Suppressor macrophage (primary cell): ENCODE results near the gene PHLDA1.

Experiments used
- DNase-seq, 4 experiments: peaks; one replicate each; pipeline ENCODE4 v3.0.0-alpha.2; 2020 to 2022

The PHLDA1 gene

DNA sequence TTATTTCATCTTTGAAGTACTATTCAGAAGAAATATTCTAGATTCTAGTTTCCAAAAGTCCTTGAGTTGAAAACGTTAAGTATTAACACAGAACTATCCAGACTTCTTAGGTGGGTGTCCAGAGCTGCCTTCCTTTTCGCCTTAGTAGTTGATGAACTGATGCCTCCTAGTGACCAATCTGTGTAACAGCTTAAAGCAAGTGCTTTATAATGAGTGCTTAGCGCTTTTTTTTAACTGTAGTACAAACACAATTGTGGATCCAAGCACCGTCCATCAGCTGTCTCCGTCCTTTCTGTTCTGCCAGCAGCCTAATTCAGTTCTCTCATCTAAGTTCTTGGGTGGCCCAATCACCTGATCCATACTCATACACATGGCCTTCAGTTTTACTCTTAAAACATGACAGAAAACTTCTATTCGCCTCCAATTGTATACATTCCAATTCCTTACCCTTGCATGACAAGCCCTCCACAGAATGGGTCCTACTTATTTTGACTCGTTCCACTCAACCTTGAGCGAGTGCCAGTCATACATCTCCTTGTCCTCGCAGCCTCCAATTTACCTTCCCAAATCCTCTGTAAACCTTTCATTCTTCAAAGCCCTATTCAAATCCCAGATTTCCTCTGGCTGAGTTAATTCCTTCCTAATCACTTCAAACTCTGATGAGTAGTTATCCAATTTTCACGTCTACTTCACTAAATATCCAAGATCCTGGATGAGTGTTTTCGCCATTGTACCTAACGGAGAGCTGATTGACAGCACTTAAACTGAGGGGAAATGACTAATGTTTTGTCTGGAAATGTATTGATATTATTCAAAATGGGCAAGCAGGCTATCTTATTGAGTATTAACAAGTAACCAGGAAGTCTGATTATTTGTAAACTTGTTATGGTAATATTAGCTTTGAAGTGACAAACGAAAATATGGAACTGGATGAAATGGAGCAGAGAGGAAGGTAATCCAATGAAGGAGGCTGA is 5.8 kb upstream of the PHLDA1 start:
- DNase-seq = peak; percentile 60 to 90 (median 76)

DNA sequence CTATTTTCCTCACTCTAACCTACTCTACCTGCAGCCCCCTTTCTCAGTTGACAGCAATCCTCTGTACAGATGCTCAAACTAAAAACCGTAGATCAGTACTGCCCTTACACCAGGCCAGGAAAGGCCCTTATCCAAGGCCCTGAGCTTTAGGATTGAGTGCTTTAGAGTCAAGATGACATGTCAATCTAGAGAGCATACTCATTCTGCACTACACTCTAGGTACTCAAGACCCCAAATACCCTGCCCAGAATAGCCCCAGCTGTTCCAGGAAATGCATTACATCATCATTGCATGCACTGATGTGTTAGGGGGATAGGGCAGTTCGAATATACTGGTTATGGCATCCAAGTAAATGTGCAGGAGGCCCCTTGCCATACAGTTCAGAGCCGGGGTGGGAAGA is 3.5 kb upstream of the PHLDA1 start:
- DNase-seq = no peak

DNA sequence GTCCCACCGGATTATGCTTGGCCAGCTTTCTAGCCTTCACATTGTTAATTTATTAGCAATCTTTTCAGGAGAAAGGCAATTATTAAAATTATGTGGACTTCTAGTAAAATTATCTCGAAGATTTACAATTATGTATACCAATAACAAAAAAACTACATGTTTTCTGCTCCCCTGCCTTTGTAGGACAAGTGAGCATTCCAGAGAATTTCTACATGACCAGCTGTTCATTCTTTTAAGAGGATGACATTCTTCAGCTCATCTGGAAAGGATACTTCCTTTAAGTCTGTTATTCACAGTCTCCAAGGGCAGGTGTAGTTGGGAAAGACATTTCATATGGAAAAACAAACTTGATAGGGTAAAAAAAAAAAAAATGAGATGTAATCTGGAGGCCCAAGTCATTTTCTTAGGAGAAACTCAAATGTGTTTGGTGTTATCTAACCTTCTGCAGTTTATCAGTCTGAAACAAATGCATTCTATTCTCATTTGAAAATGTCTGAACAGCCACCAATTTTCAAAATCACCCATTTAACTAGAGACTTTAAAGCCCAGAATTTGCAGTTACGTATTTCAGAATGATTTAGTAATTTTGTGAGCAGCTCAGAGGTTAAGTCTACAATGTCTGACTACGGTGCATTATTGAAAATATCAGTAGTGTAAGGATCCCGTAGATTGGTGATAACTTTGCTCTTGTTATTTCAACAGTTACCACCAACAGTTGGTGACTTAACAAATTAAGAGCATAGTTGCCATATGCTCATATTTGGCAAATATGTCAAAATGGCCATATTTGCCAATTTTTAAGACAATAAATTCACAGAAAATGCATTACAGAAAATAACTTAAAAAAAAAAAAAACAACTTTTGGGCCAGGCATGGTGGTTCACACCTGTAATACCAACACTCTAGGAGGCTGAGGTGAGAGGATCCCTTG is 1.8 kb upstream of the PHLDA1 start:
- no peak for DNase-seq

DNA sequence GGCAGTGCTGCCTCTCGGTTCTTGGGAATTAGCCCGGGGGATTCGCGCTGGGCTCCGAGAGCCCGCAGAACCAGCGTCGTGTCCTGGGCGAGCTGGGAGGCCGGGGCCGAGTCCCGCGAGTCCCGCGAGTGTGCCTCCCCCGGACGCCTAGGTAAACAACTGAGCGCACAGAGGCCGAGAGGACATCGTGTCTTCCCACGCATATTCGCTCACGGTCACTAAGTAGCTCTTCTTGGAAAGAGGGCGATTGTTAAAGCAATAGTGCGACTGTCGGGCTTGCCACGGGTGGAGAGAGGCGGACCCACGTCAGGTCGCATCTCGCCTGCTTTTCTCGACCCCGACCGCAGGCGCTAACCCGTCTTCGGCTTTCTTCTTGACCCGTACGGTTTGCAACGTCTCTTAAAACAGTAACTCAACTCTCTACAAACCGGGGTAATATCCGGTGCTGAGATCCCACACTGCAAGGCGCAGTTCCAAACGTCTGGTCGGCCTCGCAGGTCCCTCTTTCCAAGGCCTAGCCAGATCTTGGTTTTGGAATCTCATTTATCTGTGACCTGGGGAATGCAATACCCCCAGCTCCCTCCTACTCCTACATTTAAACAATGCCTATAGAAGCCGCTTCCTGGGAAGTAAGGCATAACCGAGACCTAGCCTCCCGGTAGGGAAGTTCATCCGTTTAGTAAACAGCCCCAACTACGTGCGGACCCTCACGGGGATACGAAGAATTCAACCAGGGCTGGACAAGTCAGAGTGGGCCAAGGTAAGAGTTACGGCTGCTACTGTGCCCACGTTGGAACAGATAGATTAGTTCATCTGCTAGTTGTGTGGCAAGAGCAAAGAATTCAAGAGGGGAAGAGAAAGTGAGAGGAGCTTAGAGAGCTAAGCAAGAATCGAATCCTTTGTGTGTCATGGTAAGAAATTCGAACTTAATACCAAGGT is 736 bp upstream of the PHLDA1 start:
- peak; percentile 69 to 86 (median 86) for DNase-seq

DNA sequence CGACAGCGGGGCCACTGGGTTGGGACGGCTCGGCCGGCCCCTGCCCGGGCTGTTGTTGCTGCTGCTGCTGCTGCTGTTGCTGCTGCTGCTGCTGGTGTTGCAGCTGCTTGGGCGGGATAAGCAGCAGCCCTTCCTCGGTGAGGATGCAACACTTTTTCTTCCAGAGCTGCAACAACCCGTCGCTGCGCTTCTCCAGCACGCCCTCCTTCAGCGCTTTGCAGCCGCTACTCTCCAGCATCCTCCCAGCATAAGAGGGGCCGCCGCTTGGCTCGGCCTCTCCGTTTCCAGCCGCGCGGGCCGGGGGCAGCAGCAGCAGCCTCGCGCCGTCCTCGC is 529 bp downstream of the PHLDA1 start:
- DNase-seq = no peak

DNA sequence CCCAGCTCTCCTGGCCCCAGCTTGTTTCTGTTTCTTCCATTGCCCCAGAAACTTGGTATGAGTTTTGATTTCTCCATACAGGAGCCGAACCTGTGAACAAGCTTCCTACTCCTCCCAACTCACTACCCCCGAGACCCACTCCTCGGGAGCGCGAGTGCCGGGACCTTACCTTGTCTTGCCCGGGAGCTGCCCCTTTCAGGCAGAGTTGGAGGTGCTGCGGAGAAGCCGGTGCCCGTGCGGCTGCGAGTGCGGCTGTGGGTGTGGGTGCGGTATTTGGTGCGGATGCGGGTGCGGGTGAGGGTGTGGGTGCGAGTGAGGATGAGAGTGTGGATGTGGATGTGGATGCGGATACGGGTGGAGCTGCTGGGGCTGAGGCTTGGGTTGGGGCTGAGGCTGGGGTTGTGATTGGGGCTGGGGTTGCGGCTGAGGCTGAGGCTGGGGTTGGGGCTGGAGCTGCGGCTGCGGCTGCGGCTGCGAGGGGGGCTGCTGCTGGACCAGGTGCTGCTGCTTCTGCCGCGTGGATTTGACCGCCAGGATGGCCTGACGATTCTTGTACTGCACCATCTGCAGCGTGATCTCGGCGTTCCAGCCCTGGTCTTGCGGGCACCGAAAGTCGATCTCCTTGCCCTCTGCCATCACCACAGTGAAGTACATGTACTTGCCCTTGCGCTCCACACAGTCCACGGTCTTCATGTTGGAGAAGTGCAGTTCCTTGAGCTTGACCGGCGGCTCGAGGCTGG is 1.1 kb downstream of the PHLDA1 start:
- peak; percentile 50 to 73 (median 67) for DNase-seq

DNA sequence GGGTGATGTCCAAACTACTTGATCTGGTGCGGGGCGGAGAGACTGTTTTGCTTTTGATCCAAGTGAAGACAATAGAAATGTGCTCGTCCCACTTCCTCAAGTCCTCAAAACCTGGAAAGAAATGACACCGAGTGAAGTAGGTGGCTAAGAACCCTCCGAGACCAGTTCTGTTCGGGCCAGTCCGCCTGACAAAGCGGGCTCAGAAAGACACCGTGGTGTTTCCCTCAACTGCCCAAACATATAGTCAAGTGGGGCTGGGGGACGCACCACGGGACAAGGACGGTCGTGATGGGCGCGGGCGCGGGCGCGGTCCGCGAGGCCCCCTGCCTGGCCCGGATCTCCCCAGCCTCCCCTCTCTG is 1.6 kb downstream of the PHLDA1 start:
- DNase-seq = peak; percentile 49 to 71 (median 62)

DNA sequence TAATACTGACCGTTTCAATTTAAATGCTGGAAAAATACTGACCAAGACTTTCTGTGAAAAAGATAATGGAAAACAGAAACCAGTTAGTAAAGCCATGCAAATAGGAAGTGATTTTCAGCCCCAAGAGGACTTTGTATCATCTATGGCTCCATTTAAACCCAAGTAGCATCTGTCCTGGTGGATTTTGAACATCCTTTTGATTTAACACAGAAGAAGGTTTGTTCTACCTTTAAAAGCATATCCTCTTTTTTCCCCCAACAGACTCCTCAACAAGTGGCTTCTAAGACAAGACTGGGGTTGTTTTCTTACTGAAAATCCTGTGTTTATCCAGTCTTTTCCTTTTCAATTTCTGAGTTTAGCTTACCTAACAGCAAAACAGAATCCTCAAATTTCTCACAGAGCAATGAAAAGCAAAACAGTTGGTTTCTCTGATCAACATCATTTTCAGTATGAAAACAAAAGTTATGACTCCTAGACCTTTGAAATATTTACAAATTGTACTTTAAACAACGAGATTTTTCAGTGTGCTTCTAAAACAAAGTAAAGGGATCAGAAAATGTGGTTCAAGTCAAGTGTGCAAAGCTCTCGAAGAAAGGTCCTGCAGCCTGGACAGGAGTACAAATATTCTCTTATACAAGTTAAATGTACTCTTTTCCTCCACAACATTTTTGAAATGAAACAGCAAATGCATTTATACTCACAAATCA is 2.9 kb downstream of the PHLDA1 start:
- DNase-seq = peak in 2 of 4 experiments; percentile 21 to 35

DNA sequence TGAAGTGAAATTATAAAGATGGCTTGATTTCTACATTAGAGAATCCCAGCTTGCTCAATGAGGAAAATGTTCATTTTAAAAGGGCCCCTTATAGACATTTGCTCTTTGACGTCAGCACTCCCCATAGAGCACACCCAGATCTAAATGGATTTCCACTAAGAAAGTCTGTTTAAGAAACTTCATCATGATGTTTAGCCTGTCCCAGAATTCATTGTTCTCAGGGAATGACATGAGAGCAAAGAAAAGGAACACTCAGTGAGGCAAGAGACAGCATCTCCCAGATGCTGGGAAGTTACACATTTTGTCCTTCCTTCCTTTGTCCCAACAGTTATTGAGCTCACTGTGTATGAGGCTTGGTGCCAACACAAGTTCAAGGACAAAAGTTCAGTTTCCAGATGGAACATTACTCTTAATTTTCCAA is 4.9 kb downstream of the PHLDA1 start:
- DNase-seq = peak in 2 of 4 experiments; percentile 21 to 46

DNA sequence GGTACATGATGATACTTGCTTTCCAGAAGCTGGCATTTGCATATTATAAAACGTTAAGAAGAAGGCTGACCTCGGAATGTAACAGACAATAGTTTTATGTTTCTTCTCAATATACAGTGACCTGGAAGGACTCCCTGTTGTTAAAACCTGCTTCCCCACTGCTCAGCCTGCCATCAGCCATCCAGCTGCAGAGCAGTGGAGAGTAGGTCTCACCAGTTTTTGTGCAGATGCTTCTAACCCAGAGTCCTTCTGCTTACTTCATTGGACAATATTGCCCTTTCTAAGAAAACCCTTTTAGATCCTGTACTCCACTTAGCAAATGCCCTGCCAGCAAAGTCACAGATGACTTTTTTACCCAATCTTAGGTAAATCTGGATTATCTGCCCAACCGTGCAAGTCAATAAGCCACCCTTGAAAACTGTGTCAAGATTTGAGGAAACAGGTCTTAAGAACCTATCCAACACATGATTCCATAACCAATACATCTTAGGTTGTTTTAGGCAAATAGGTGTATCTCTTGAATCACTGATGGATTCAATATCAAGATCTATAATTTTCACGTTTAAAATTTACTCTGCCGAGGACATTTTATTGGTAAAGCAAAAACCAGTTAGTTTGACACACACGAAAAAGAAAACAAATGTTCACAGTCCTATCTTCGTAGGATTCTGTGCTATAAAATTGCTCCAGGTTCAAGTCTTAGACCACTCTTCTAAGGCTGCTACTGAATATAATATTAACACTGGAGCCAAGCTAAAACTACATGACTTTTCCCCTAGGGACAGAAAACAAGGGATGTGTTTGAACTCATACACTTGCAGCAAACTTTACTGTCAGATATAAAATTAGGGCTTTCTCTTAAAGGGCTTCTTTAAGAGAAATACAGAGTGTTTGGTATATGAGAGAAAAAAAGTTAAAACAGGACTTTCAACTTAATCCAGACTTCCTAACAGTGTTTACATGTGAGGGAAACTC is 5.7 kb downstream of the PHLDA1 start:
- peak in 3 of 4 experiments; percentile 19 to 48 (median 37) for DNase-seq

DNA sequence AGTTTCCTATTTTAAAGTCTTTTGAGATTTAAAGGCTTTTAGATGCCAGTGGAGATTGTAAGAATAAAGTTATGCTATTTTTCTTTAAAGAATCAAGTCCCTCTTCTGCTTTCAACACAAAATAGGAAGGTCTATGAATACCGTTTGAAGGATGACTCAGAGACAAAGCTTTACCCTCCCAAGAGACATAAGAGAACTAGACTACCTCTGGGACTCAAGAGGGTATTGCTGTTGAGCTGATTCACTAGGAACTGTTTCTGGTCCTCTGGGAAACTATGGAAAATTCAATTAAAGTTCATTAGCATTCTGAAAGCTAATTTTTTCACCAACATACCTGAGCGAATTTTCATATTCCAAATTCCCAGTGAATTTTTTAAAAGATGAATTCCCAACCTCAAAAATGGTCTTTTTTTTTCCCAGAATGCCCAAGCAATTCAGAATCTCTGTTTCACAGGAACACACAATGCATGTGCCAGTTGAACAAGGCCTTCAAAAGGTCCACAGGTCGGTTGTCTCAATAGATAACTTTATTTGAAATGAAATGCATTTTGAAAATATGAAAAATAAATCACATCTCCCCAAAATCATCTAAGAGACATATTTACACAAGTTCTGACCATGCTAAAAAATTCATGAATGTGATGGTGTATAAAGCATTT is 6.5 kb downstream of the PHLDA1 start:
- DNase-seq = peak; percentile 37 to 83 (median 60)

DNA sequence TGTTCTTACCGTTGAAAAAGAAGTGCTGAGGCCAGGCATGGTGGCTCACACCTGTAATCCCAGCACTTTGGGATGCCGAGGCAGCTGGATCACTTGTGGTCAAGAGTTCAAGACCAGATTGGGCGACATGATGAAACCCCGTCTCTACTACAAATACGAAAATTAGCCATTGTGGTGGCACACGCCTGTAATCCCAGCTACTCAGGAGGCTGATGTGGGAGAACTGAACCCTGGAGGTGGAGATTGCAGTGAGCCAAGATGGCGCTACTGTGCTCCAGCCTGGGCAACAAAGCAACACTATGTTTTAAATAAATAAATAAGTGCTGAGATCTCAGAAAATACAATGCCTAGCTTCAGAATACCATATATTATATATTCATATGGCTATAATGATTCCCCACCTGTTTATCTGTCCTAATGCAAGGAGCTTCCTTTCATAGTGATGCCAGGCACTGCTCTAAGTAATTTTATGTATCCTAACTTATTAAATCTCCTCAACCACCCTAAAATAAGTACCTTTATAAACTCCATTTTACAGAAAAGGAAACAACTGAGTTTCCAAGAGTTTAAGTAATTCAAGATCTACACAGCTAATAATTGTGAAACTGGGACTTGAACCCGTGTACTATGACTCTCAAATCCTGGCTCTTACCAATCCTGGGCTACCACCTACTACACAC is 7.3 kb downstream of the PHLDA1 start:
- DNase-seq = peak in 1 of 4 experiments; percentile 19

DNA sequence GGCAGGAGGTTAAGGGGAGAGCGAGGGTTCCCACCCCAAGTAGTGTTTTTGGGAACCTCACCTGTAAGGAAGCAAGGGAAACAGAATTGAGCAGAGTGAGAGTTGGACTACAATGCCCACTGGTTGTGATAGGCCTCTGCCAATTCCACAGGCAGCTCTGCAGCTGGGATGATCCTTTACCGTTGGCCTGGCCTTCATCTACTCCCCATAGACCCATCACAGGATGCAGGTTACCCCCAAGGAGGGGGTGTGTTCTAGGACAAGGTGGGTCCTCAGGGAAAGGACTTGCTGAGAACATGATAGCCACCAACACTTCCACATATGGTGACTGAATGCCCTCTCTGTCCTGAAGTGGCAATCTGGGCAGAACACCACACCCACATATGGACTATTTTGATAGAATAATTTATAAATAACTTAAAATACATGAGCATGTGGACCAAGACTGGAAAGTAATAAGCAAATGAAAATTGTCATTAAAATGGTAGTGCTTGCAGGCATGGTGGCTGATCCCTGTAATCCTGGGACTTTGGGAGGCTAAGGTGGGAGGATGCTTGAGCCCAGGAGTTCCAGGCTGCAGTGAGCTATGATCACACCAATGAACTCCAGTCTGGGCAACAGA is 8.4 kb downstream of the PHLDA1 start:
- DNase-seq = no peak

DNA sequence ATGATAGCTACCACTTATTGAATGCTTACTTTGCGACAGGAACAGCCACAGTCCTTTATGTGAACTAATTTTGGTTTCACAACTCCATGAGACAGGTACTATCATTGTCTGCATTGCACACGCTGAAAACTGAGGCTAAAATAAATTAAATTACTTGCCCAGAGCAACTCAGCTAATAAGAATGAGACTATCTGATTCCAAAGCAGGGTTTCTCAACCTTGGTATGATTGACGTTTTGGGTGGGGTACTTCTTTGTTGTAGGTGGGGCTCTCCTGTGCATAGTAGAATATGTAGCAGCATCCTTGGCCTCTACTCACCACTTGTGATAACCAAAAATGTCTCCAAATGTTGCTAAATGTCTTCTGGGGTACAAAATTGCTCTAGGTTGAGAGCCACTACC is 9.1 kb downstream of the PHLDA1 start:
- DNase-seq = no peak

DNA sequence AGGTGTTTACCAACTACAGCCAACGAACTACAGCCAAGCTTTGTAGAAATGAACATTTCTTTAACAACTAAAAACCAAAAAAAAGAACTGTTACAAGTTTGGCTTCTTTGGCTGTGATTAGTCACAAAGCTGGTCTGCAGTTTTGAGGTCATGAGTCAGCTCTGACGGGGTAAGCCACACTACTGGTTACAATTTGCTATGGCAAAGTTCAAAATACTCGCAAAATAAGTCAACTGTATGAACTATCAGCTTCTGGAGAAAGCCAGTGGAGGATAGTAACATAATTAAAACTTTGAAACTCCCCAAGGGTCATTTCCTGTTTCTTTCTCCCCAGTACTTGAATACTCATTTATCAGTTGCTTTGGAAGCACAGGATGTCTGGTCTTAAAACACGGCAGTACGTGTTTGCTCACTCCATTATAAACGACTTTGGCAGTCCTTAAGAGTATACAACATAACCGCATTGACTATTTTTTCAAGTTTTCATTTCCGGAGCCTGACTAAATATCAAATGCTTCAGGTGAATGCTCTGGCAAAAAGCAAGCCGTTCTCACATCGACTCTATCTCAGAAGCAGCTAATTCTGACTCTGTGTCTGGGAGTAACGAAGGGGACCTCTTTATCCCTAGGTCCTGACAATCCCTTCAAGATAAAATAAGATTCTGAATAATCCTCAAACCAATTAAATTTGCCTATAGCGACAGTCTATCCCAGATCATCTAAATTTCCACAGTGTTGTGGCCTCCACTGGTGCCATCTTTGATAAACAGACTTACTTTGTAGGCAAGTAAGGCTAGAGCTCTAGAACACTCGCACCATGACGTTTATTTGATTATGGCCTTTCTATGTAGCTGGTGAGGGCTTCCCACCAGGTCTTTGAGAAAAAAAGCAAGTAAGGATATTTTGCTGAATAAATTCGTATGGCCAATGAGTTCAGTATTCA is 10.6 kb downstream of the PHLDA1 start:
- peak; percentile 74 to 93 (median 82) for DNase-seq

DNA sequence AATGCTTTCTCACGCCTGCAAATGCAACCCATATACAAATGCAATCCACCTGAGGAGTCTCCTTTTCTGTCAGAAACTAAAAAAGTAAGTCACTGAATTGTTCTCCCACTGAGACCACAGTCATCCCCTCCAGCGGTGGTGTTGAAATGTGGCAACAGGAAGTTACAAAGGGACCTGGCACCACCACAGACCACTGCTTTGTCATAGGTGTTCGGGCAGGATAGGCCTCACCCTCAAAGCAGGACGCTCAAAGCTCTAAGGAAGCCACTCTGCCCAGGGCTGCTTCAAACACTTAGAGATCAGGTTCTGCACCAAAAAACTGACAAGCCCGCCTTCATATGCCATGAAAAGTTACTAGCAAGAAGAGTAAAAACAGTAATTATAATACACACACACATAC is 11.3 kb downstream of the PHLDA1 start:
- DNase-seq = peak; percentile 69 to 85 (median 71)

DNA sequence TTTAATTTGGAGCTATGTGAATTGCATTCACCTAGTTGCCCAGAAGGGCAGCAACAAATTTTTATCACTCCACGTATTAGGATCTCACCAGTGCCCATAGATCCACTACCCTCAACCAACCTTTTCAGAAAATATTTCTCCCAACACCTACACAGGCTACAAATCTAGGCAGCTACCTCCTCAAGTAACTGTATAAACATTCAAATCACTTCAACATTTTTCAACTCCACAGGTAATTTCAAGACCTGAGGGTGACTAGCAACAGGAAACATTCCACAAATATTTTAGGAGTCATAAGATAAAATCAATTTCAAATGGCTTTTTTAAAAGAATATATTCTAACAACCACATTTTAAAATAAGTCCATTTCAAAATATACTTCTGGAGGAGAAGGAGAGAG is 12.9 kb downstream of the PHLDA1 start:
- DNase-seq = no peak
